IMR-90 (cell line): Measurements from ENCODE around the gene ADGRV1. TPM values are rescaled to one million over a fixed set of nuclear protein-coding genes. Genes with fewer than 3 reads are reported as not detected.

Experiments used
- ATAC-seq: fragments of 200-7000 bp; cut with Tn5 transposase; 2 replicates; pipeline ENCODE4 v1.9.1; 2020; ENCODE audit warnings: low read depth, mild to moderate bottlenecking, moderate library complexity
- BruUV-seq: library from RNA; stranded (reverse); fragments of 400-500 nt; replicated peaks from 2 replicates; lab custom pipeline; 2021; lab: Mats Ljungman, UMichigan
- CTCF ChIA-PET: fragments of 300-600 bp; formaldehyde crosslinking; extraction: SDS; loops from one replicate; lab custom pipeline; 2021; ENCODE audit warnings: antibody characterized with exemption; lab: Yijun Ruan, JAX
- POLR2A ChIA-PET: fragments of 300-600 bp; sonication (Branson Sonifier 250); formaldehyde crosslinking; loops from one replicate; lab custom pipeline; 2022; ENCODE audit warnings: antibody characterized with exemption; ENCODE audit not compliant: unreplicated experiment; lab: Charles Lee
- DNase-seq: peaks from one replicate; pipeline ENCODE4 v3.0.0; 2013
- H2AFZ ChIP-seq: replicated peaks from 2 replicates; pipeline ENCODE3; 2013; ENCODE audit warnings: low read length, mild to moderate bottlenecking; ENCODE audit not compliant: poor library complexity
- H2AK5ac ChIP-seq: 2 replicates; pipeline ENCODE4 v1.6.1; 2013; ENCODE audit warnings: low read depth, low read length, inconsistent platforms
- H2AK9ac ChIP-seq: replicated peaks from 2 replicates; pipeline ENCODE3; 2013; ENCODE audit warnings: mild to moderate bottlenecking, low read depth, low read length, moderate library complexity; ENCODE audit not compliant: poor library complexity
- H2BK120ac ChIP-seq: 2 replicates; pipeline ENCODE4 v1.6.1; 2013; ENCODE audit warnings: low read depth, low read length, inconsistent platforms
- H2BK15ac ChIP-seq: 3 replicates; pipeline ENCODE4 v1.6.1; 2013; ENCODE audit warnings: low read depth, low read length, inconsistent platforms
- H2BK20ac ChIP-seq: 2 replicates; pipeline ENCODE4 v1.6.1; 2013; ENCODE audit warnings: low read depth, mild to moderate bottlenecking, inconsistent platforms, low read length, moderate library complexity
- H2BK5ac ChIP-seq: 2 replicates; pipeline ENCODE4 v1.6.1; 2013; ENCODE audit warnings: mild to moderate bottlenecking, low read depth, low read length, inconsistent platforms; ENCODE audit not compliant: poor library complexity, severe bottlenecking
- H3K14ac ChIP-seq: replicated peaks from 2 replicates; pipeline ENCODE4 v1.6.1; 2013; ENCODE audit warnings: low read depth, low read length, inconsistent platforms
- H3K18ac ChIP-seq: 2 replicates; pipeline ENCODE4 v1.6.1; 2013; ENCODE audit warnings: low read depth, low read length, control low read depth
- H3K23ac ChIP-seq: 2 replicates; pipeline ENCODE4 v1.6.1; 2013; ENCODE audit warnings: low read depth, low read length, inconsistent platforms
- H3K27ac ChIP-seq: 2 replicates; pipeline ENCODE4 v1.5.1; 2013; ENCODE audit warnings: mild to moderate bottlenecking, control low read depth, low read length; ENCODE audit not compliant: insufficient read depth
- H3K27me3 ChIP-seq: 2 replicates; pipeline ENCODE4 v1.6.1; 2013; ENCODE audit warnings: low read length; ENCODE audit not compliant: control insufficient read depth, insufficient read depth
- H3K36me3 ChIP-seq: 2 replicates; pipeline ENCODE4 v1.6.1; 2013; ENCODE audit warnings: low read length, mixed read lengths; ENCODE audit not compliant: control insufficient read depth, insufficient read depth
- H3K4ac ChIP-seq: 2 replicates; pipeline ENCODE4 v1.6.1; 2013; ENCODE audit warnings: low read depth, low read length, inconsistent platforms
- H3K4me1 ChIP-seq: 2 replicates; pipeline ENCODE4 v1.6.1; 2013; ENCODE audit warnings: low read length, mixed read lengths; ENCODE audit not compliant: control insufficient read depth, insufficient read depth
- H3K4me2 ChIP-seq: 2 replicates; pipeline ENCODE4 v1.6.1; 2013; ENCODE audit warnings: low read depth, mild to moderate bottlenecking, control low read depth, low read length, moderate library complexity
- H3K4me3 ChIP-seq: 2 replicates; pipeline ENCODE4 v1.5.1; 2013; ENCODE audit warnings: low read depth, mild to moderate bottlenecking, control low read depth, low read length, moderate library complexity; ENCODE audit not compliant: insufficient read depth
- H3K56ac ChIP-seq: 2 replicates; pipeline ENCODE4 v1.6.1; 2013; ENCODE audit warnings: low read length, inconsistent platforms; ENCODE audit not compliant: insufficient read depth; ENCODE audit errors: extremely low read depth
- H3K79me1 ChIP-seq, 2 experiments: 2 replicates each; pipeline ENCODE4 v1.6.1; 2013; ENCODE audit warnings: low read length in 2 of 2, inconsistent platforms in 1 of 2, low read depth in 1 of 2
- H3K9ac ChIP-seq: 2 replicates; pipeline ENCODE4 v1.6.1; 2013; ENCODE audit warnings: low read depth, low read length, control low read depth
- H3K9me1 ChIP-seq: 2 replicates; pipeline ENCODE4 v1.6.1; 2013; ENCODE audit warnings: low read length, inconsistent platforms; ENCODE audit not compliant: insufficient read depth
- H3K9me3 ChIP-seq: 2 replicates; pipeline ENCODE4 v1.6.1; 2013; ENCODE audit warnings: low read length; ENCODE audit not compliant: control insufficient read depth, insufficient read depth
- H4K20me1 ChIP-seq: 2 replicates; pipeline ENCODE4 v1.6.1; 2013; ENCODE audit warnings: low read length, inconsistent platforms; ENCODE audit not compliant: insufficient read depth
- H4K5ac ChIP-seq: 2 replicates; pipeline ENCODE4 v1.6.1; 2013; ENCODE audit warnings: mild to moderate bottlenecking, low read depth, low read length, control low read depth
- H4K8ac ChIP-seq, 2 experiments: 2 replicates each; pipeline ENCODE4 v1.6.1; 2013; ENCODE audit warnings: low read depth in 2 of 2, low read length in 2 of 2, control low read depth in 1 of 2, inconsistent platforms in 1 of 2
- H4K91ac ChIP-seq: 2 replicates; pipeline ENCODE4 v1.6.1; 2013; ENCODE audit warnings: low read depth, low read length, inconsistent platforms; ENCODE audit not compliant: insufficient read depth
- CEBPB ChIP-seq: IDR thresholded peaks from 2 replicates; pipeline ENCODE4 v1.6.1; 2012; ENCODE audit warnings: low read depth, low read length, improper control_type of control experiment
- CHD1 ChIP-seq: IDR thresholded peaks from 2 replicates; pipeline ENCODE4 v1.6.1; 2012; ENCODE audit warnings: low read depth, low read length, improper control_type of control experiment
- NFE2L2 ChIP-seq: fragments of 150-350 bp; IDR thresholded peaks from 2 replicates; pipeline ENCODE4 v1.6.1; 2016; ENCODE audit warnings: low read depth, mild to moderate bottlenecking, low read length
- POLR2A ChIP-seq: IDR thresholded peaks from 2 replicates; pipeline ENCODE4 v1.6.1; 2012; ENCODE audit warnings: mild to moderate bottlenecking, low read depth, low read length
- RFX5 ChIP-seq: IDR thresholded peaks from 2 replicates; pipeline ENCODE4 v1.8.0; 2012; ENCODE audit warnings: low read depth, mild to moderate bottlenecking, low read length, moderate library complexity
- SMC3 ChIP-seq: fragments of 150-350 bp; IDR thresholded peaks from 2 replicates; pipeline ENCODE4 v1.6.1; 2016; ENCODE audit warnings: low read depth, mild to moderate bottlenecking, antibody characterized with exemption, low read length, moderate library complexity
- USF2 ChIP-seq: fragments of 150-350 bp; IDR thresholded peaks from 2 replicates; pipeline ENCODE4 v1.6.1; 2017; ENCODE audit warnings: mild to moderate bottlenecking, antibody characterized with exemption, low read length, low read depth
- WGBS, 2 experiments: methylation state at CpG; one replicate each; pipeline versions ENCODE4 v1.1.5 to v1.1.7; 2013; ENCODE audit warnings: missing lambda C conversion rate in 2 of 2; ENCODE audit not compliant: insufficient read length in 1 of 2; ENCODE audit errors: extremely low coverage in 2 of 2; 5-methylcytosine and 5-hydroxymethylcytosine counted together
- dilution Hi-C: fragments of 300-500 bp; cut with HindIII; formaldehyde crosslinking; loops from one replicate; pipeline ENCODE4 v1.14.3; 2018; ENCODE audit warnings: low sequenced_read_pairs; ENCODE audit not compliant: unreplicated experiment
- in situ Hi-C: fragments of 300-500 bp; cut with MboI; formaldehyde crosslinking; loops from 3 replicates; pipeline ENCODE4 v1.14.3; 2019; ENCODE audit warnings: low sequenced_read_pairs, inconsistent platforms, mixed read lengths
- intact Hi-C: fragments of 100-400 bp; cut with micrococcal nuclease; formaldehyde crosslinking; loops from 2 replicates; pipeline ENCODE4 v1.10.0; 2022
- polyA plus RNA-seq, 3 experiments: library from polyadenylated mRNA; depleted of rRNA; stranded (reverse); fragments of >200 nt; gene quantifications; 2 replicates each; pipeline ENCODE4 v1.2.3, GENCODE V29; 2012; ENCODE audit warnings: low replicate concordance in 1 of 3
- total RNA-seq: library from RNA; depleted of rRNA; stranded (reverse); fragments of >200 nt; gene quantifications from 2 replicates; pipeline ENCODE4 v1.2.3, GENCODE V29; 2012

Gene ADGRV1
- total and polyA plus RNA-seq, 2 of the 4 experiments (the other 2 are of a cell fraction) = under 0.01 TPM; not detected in 1

- H3K27ac ChIP-seq = no peak overlapping the region
- H3K9me1 ChIP-seq = 0 out of 2 replicates have a peak, but pooled peaks cover 3% of the 10 kb centered on the region
- no peak overlapping the region for H3K23ac ChIP-seq
- no peak overlapping the region for H4K5ac ChIP-seq
- H3K4me3 ChIP-seq = no peak overlapping the region
- H3K4me1 ChIP-seq = peaks cover 5% of the 10 kb centered on the region
- ChIA-PET POLR2A (no interaction called here), CTCF (interaction anchor here (0.6 to 1.9 kb wide), 3 partner anchors 75 to 201 kb away, joined by 3 to 6 read pairs (median 4); no protein-coding TSS in a partner anchor)
- no peak overlapping the region for H3K56ac ChIP-seq
- TF ChIP-seq SMC3 = no peak
- TF ChIP-seq RFX5 = no peak
- TF ChIP-seq USF2 = no peak
- TF ChIP-seq POLR2A = no peak
- TF ChIP-seq CHD1 = no peak
- no peak for TF ChIP-seq CEBPB
- no peak for TF ChIP-seq NFE2L2
- 0 out of 2 replicates have a peak overlapping the region, but pooled peaks have one; percentile 21 for H2BK20ac ChIP-seq
- H2AK9ac ChIP-seq = no peak overlapping the region
- H2AK5ac ChIP-seq = no peak overlapping the region
- no peaks in the 10 kb centered on the region for H4K20me1 ChIP-seq
- H3K4ac ChIP-seq = no peak overlapping the region
- no peak overlapping the region for H3K4me2 ChIP-seq
- intact Hi-C loops (no loop called here), in situ Hi-C loops (no loop called here), dilution Hi-C loops (no loop called here)
- no peak for DNase-seq
- WGBS, 2 experiments = no CpG with 5 or more reads among the region's 4 CpGs
- no peak overlapping the region for H3K14ac ChIP-seq
- ATAC-seq = no peak
- H4K91ac ChIP-seq = no peak overlapping the region
- H2BK120ac ChIP-seq = peak overlapping the region; percentile 18
- no peak overlapping the region for H2BK5ac ChIP-seq
- no peak overlapping the region for H3K18ac ChIP-seq
- no peak overlapping the region for H2AFZ ChIP-seq
- BruUV-seq = no TSS peak
- no peak overlapping the region for H3K9ac ChIP-seq
- no peaks in the 10 kb centered on the region for H3K36me3 ChIP-seq
- no peaks in the 10 kb centered on the region for H3K79me1 ChIP-seq
- H3K27me3 ChIP-seq = no peaks in the 10 kb centered on the region
- H2BK15ac ChIP-seq = no peak overlapping the region; the same call in 2 of the 3 replicates
- peak overlapping the region in 1 of 2 experiments; percentile 9; a peak in 1 of 4 replicates for H4K8ac ChIP-seq
- no peaks in the 10 kb centered on the region for H3K9me3 ChIP-seq
These were observed 625.1 kb downstream of the ADGRV1 start for GRCh38 chr5:91183743-91184142.
